Caco-2 (cell line): ENCODE measurements around the gene RFX3. TPM values are rescaled to one million over a fixed set of nuclear protein-coding genes. Genes with fewer than 3 reads are reported as not detected.

Experiments
- BruUV-seq: library from RNA; stranded (reverse); fragments of 400-500 nt; replicated peaks from 2 replicates; lab custom pipeline; 2021; lab: Mats Ljungman, UMichigan
- CTCF ChIA-PET: fragments of 300-600 bp; sonication (Branson Sonifier 250); formaldehyde crosslinking; loops from one replicate; lab custom pipeline; 2022; ENCODE audit warnings: antibody characterized with exemption; lab: Charles Lee
- POLR2A ChIA-PET: fragments of 300-600 bp; sonication (Branson Sonifier 250); formaldehyde crosslinking; loops from one replicate; lab custom pipeline; 2022; ENCODE audit warnings: antibody characterized with exemption; lab: Charles Lee
- DNase-seq, 2 experiments: peaks; one replicate each; pipeline versions ENCODE4 v3.0.0 to v3.0.0-alpha.2; 2020 to 2022
- H3K27me3 ChIP-seq: replicated peaks from 2 replicates; pipeline ENCODE4 v1.6.0; 2011; ENCODE audit warnings: low read length; ENCODE audit not compliant: control insufficient read depth, insufficient read depth
- H3K36me3 ChIP-seq: 2 replicates; pipeline ENCODE4 v1.5.1; 2011; ENCODE audit warnings: low read length; ENCODE audit not compliant: control insufficient read depth, insufficient read depth
- H3K4me1 ChIP-seq: fragments of 250-450 bp; sonication (Bioruptor Pico); 2 replicates; pipeline ENCODE4 v1.5.1; 2020; ENCODE audit warnings: mild to moderate bottlenecking
- H3K4me3 ChIP-seq: 2 replicates; pipeline ENCODE4 v1.5.1; 2011; ENCODE audit warnings: low read depth, mild to moderate bottlenecking, control low read depth, low read length
- H3K9me3 ChIP-seq: fragments of 250-450 bp; sonication (Bioruptor Pico); 2 replicates; pipeline ENCODE4 v1.5.1; 2020; ENCODE audit warnings: mild to moderate bottlenecking, moderate library complexity
- H3K27ac Mint-ChIP-seq: one replicate; pipeline ENCODE4 v1.8.0; 2022; ENCODE audit warnings: mixed read lengths; ENCODE audit not compliant: unreplicated experiment
- H3K27me3 Mint-ChIP-seq: one replicate; pipeline ENCODE4 v1.8.0; 2022; ENCODE audit warnings: mixed read lengths; ENCODE audit not compliant: insufficient read depth, unreplicated experiment
- H3K36me3 Mint-ChIP-seq: one replicate; pipeline ENCODE4 v1.8.0; 2022; ENCODE audit warnings: mild to moderate bottlenecking, mixed read lengths; ENCODE audit not compliant: insufficient read depth, unreplicated experiment
- H3K4me1 Mint-ChIP-seq: one replicate; pipeline ENCODE4 v1.8.0; 2022; ENCODE audit warnings: low read depth, mixed read lengths; ENCODE audit not compliant: unreplicated experiment
- H3K4me3 Mint-ChIP-seq: one replicate; pipeline ENCODE4 v1.8.0; 2022; ENCODE audit warnings: mild to moderate bottlenecking, moderate library complexity, mixed read lengths; ENCODE audit not compliant: unreplicated experiment
- H3K9me3 Mint-ChIP-seq: one replicate; pipeline ENCODE4 v1.8.0; 2022; ENCODE audit warnings: mixed read lengths; ENCODE audit not compliant: unreplicated experiment
- CTCF ChIP-seq, 2 experiments: fragments of 200-600 bp in 1 of 2; IDR thresholded peaks; 1 replicate in 1 of 2; 2 replicates in 1 of 2; pipeline versions ENCODE4 v1.5.1 to v1.8.0; 2011 to 2022; ENCODE audit warnings: antibody characterized with exemption in 1 of 2, control low read depth in 1 of 2, inconsistent platforms in 1 of 2, low read depth in 1 of 2, low read length in 1 of 2, mild to moderate bottlenecking in 1 of 2, moderate library complexity in 1 of 2; ENCODE audit not compliant: insufficient read depth in 1 of 2, severe bottlenecking in 1 of 2, unreplicated experiment in 1 of 2
- intact Hi-C: fragments of 100-400 bp; cut with micrococcal nuclease; formaldehyde crosslinking; loops from one replicate; pipeline ENCODE4 v1.10.0; 2022; ENCODE audit not compliant: unreplicated experiment
- total RNA-seq: library from RNA; stranded (reverse); gene quantifications from 2 replicates; pipeline ENCODE4 v1.2.3, GENCODE V29; 2022

Gene RFX3
- total RNA-seq, 1 experiment from 2014 or later, result 4.2 TPM

GRCh38 chr9:3455717-3456116 is 70.1 kb downstream of the RFX3 start:
- Mint-ChIP-seq H3K4me3 (no peak overlapping the region), H3K27me3 (no peaks in the 10 kb centered on the region)

GRCh38 chr9:3455094-3455493 is 70.7 kb downstream of the RFX3 start:
- Histone ChIP-seq H3K9me3 (no peaks in the 10 kb centered on the region), H3K36me3 (no peaks in the 10 kb centered on the region), H3K4me3 (no peak overlapping the region), H3K4me1 (no peaks in the 10 kb centered on the region), H3K27me3 (no peaks in the 10 kb centered on the region)
- BruUV-seq, result no TSS peak
- Mint-ChIP-seq H3K36me3 (no peaks in the 10 kb centered on the region), H3K4me1 (no peaks in the 10 kb centered on the region), H3K9me3 (no peaks in the 10 kb centered on the region), H3K27ac (no peak overlapping the region), H3K4me3 (no peak overlapping the region), H3K27me3 (no peaks in the 10 kb centered on the region)
- CTCF ChIA-PET, result no interaction called here
- POLR2A ChIA-PET, result no interaction called here
- no peak for TF ChIP-seq CTCF (IDR thresholded peaks at IDR 0.05; ENCODE audit: insufficient read depth in 1 of 2, low read depth in 1 of 2, low read length in 1 of 2, severe bottlenecking in 1 of 2, unreplicated experiment in 1 of 2)
- no peak for DNase-seq
- intact Hi-C loops, result no loop called here

More at GRCh38 chr9:3455717-3456116, 70.1 kb downstream of the RFX3 start:
- H3K4me3 ChIP-seq, result no peak overlapping the region
- no TSS peak for BruUV-seq
- no peaks in the 10 kb centered on the region for H3K4me1 ChIP-seq
- no peaks in the 10 kb centered on the region for H3K9me3 ChIP-seq
- Mint-ChIP-seq H3K4me1 (no peaks in the 10 kb centered on the region), H3K36me3 (no peaks in the 10 kb centered on the region), H3K27ac (no peak overlapping the region), H3K9me3 (no peaks in the 10 kb centered on the region)
- no peak for TF ChIP-seq CTCF (IDR thresholded peaks at IDR 0.05; ENCODE audit: insufficient read depth in 1 of 2, low read depth in 1 of 2, low read length in 1 of 2, severe bottlenecking in 1 of 2, unreplicated experiment in 1 of 2)
- intact Hi-C loops, result no loop called here
- no peak for DNase-seq
- H3K36me3 ChIP-seq, result no peaks in the 10 kb centered on the region
- ChIA-PET CTCF (no interaction called here), POLR2A (no interaction called here)
- H3K27me3 ChIP-seq, result no peaks in the 10 kb centered on the region

GRCh38 chr9:3451956-3452355 is 73.8 kb downstream of the RFX3 start:
- TF ChIP-seq CTCF (IDR thresholded peaks at IDR 0.05; ENCODE audit: insufficient read depth in 1 of 2, low read depth in 1 of 2, low read length in 1 of 2, severe bottlenecking in 1 of 2, unreplicated experiment in 1 of 2), result no peak

More at GRCh38 chr9:3451956-3452355, 73.8 kb downstream of the RFX3 start:
- no peaks in the 10 kb centered on the region for H3K9me3 ChIP-seq
- Mint-ChIP-seq H3K27ac (no peak overlapping the region), H3K9me3 (no peaks in the 10 kb centered on the region), H3K27me3 (no peaks in the 10 kb centered on the region), H3K36me3 (no peaks in the 10 kb centered on the region), H3K4me3 (no peak overlapping the region), H3K4me1 (no peaks in the 10 kb centered on the region)
- no peaks in the 10 kb centered on the region for H3K36me3 ChIP-seq
- POLR2A ChIA-PET, result no interaction called here
- CTCF ChIA-PET, result no interaction called here
- no peak for DNase-seq
- no peaks in the 10 kb centered on the region for H3K27me3 ChIP-seq
- intact Hi-C loops, result no loop called here
- BruUV-seq, result no TSS peak
- H3K4me1 ChIP-seq, result no peaks in the 10 kb centered on the region
- H3K4me3 ChIP-seq, result no peak overlapping the region
